GM21619 (cell line): ENCODE results near the gene CLDN7.

Source experiments
- ATAC-seq: cut with Tn5 transposase; IDR thresholded peaks from one replicate; pipeline ENCODE4 v1.9.1; 2021; ENCODE audit not compliant: unreplicated experiment

Gene CLDN7, protein sequence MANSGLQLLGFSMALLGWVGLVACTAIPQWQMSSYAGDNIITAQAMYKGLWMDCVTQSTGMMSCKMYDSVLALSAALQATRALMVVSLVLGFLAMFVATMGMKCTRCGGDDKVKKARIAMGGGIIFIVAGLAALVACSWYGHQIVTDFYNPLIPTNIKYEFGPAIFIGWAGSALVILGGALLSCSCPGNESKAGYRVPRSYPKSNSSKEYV

DNA sequence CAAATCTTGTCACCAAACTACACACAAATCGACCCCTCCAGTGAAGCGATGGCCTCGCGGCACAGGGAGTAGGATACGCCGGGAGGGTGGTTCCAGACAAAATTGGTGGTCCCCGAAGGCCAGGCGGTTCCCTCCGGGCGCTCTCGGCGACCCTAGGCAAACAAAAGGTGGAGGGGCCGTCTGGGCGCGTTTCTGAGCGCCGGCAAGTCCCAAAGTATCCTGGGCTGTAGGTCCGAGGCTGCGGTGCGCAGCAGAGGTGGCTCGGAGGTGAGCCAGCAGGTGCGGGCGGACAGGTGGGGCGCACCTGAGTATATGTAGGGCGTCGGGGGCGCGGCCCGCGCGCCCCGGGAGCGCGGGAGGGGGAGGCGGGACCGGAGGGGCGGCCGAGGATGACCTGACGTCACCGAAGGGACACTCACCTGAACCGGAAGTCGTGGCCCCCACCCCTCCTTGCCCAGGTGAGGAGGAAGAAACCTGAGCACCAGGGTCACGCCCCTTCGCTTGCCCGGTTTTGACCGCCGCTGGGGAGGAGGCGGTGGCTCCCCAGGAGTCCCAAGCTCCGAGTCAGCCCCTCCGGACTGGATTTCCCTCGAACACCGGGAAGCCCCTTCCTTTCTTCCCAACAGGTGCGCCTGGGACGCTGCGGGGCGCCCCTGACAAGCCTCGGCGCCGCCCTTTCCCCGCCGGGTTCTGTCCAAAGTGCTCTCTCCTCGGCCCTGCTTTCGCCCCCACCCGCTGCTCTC, at the start of gene CLDN7:
Gene CLDN7, minus strand, starts transcription at position 287 of the 743 bp plus-strand sequence. CDS start 435 bp downstream, outside the sequence.
- ATAC-seq = no peak

DNA sequence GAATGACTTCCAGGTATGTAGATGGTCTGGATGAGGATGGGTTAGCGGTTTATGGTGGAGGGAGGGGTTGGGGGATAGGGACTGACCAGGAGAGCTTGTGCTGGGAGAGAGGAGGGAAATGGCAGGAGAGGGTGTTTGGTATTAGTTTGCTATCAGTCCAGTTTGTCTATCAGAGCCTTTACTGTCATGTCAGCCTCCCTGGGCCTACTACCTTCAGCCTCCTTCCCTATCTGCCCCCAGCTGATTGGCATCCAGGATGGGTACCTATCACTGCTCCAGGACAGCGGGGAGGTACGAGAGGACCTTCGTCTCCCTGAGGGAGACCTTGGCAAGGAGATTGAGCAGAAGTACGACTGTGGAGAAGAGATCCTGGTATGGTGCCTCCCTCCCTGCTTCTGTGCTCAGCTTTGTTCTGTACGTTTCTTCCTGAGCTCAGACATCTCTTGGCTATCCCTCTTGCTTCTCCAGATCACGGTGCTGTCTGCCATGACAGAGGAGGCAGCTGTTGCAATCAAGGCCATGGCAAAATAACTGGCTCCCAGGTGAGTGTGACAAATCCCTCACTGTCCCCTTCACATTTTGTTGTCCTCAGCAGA, 48.9 kb upstream of the CLDN7 start:
- ATAC-seq = no peak

DNA sequence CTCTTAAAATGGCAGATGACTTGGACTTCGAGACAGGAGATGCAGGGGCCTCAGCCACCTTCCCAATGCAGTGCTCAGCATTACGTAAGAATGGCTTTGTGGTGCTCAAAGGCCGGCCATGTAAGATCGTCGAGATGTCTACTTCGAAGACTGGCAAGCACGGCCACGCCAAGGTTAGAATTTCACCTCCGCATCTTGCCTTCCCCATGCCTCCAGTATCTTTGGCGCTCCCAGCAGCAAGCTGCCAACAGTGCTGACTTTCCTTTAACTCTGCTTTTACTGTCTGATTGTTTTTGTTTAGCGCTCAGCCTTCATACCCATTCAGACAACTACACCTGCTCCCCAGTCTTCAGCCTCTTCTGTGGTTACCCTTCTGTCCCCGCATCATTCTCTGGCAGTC, 47.4 kb upstream of the CLDN7 start:
- no peak for ATAC-seq

DNA sequence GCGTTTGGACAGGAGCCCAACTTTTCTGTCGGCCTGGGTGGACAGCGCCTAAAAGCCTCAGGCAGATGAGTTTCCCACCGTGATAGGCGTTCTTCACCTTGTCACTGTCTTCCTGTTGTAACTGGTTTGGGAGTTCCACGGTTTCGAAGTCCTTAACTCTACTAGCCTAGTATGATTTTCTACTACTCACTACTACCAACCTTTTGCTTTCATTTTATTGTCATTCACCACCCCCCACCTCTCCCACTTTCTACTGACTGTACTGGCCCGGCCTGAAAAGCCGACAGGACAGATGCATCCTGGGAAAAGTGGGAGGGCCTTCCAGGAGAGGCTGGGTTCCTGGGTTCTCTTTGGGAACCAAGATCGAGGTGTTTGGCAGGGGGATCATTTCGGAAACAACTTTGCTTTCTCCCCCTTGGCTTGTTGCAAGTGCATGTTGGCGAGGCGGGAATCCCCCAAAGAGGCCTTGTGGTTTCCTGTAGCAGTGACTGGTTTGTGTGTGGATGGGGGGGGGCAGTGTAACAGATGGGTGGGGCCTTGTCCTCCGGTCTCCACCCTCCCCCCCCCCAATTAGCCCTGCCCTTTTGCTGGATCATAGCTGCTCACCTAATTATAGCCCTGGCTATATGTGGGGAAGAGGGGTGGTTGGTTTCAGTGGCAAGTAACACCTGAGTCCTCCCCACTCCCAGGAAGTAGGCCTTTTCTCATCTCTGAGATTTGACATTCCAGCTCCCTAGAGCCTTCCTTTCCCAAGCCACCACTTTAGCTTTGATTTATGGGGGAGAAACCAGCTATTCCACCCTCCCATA, 46.6 kb upstream of the CLDN7 start:
- no peak for ATAC-seq

DNA sequence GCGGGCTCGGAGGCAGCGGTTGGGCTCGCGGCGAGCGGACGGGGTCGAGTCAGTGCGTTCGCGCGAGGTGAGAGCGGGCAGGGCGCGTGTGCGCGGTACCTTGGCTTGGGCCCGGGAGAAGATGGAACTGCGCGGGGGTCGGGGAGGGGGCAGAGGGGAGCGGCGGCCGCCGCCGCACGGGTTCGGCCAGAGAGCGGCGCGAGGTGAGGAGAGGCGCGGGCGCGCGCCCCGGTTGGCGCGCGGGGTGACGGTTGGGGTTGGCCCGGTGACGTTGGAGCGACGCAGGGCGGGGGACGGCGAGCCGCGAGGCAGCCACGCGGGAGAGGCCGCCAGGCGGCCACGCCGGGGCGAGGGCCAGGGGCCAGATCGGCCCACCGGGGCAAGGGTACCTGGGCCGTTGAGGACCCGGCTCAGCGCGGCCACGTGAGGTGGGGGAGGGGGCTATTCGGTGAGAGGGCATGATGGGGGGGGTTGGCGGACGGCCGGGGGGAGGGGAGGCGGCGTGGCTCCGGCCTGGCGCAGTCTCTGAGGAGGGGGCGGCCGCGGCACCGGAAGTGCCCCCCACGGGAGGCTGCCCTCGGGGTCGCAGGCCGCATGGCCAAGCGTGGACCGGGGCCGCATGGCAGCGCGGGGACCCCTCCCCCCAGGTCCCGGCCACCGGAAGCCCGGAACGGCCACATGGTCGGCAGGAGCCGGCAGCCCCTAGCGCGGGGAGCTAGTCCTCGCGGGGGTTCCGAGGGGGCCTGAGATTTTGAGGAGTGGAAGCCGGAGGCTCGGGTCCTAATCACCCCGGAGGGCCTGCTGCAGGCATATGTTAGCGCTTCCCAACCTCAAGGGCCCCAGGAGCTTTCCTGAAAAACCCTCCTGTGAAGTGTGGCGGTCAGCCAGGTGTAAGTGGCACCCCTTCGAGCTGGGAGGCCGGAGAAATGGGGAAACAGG, 45.7 kb upstream of the CLDN7 start:
- no peak for ATAC-seq

DNA sequence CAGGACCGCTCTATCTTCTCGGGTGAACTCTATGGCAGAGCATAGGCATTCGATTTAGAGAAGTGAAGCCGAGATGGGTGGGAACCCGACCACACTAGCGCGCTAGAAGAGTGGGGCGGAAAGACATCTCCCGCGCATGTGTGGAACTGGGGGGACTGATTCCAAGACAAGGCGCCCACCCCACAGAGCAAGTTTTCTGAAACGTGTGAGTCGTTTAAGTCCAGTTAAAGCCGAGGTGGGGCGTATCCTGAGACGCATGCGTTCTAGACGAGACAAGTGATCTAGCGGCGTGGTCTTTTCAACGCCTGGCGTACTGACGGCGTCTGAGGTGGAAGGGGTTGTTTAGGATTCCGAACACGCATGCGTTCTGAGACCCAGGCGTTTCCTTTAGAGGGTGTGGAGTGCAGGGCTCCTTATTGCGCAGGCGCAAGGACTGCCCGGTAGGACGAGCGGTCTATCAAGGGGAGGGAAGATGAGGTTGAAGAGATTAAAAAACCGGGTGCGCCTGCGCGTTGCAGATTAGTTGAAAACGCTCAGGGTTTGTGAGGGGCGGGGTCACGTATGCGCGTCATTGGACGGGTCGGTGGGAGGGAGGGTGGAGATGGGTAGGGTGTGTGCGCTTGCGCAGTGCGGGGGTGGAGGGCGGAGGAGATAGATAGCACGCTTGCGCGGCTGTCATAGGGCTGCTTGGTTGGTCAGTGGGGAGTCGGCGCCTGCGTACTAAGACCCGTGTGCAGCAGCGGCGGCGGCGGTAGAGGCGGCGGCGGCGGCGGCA, 44.8 kb upstream of the CLDN7 start, which contains the start of gene EIF5A:
Gene EIF5A, plus strand, starts transcription at position 718 of the 775 bp plus-strand sequence. CDS start 2,008 bp downstream, outside the sequence.
- ATAC-seq = peak; percentile 54

DNA sequence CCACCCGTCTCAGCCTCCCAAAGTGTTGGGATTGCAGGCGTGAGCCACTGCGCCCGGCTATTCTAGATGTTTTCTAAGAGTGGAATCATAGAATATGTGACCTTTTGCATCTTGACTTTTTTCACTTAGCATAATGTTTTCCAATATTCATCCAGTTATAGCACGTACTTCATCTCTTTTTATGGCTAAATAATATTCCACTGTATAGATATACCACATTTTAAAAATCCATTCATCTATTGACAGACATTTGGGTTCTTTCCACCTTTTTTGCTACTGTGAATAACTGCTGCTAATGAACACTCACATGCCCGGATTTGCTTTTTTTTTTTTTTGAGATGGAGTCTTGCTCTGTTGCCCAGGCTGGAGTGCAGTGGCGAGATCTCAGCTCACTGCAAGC, 41.9 kb upstream of the CLDN7 start:
- ATAC-seq = no peak

DNA sequence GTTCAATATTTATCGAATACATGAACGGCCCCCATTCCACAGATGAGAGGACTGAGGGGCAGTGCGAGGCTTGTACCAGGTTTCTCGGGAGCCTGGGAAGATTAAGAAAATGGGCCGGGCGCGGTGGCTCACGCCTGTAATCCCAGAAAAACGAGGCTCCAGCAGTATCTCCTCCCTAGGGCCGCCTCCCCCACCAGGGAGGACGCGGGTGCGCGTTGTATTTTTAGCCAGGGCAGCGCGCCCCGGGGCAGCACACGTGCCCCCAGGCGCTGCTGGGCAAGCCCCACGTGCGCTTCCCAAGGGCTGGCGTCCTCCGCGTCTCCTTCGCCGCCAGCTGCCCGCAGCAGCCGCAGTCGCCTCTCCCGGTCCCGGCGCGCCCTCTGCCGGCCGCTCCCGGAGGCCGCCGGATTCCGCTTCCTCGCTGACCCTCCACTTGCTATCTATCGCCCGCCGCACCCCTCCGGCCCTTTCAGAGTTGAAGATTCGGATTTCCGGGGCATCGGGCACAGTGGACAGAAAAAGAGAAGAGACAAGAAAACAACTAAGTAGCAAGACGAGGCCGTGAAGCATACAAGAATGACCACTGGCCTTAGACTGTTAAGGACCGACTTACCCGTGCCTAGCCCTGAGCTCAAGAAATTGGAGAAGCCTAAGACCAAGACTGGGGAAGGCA, 34.0 kb upstream of the CLDN7 start:
- ATAC-seq = no peak

DNA sequence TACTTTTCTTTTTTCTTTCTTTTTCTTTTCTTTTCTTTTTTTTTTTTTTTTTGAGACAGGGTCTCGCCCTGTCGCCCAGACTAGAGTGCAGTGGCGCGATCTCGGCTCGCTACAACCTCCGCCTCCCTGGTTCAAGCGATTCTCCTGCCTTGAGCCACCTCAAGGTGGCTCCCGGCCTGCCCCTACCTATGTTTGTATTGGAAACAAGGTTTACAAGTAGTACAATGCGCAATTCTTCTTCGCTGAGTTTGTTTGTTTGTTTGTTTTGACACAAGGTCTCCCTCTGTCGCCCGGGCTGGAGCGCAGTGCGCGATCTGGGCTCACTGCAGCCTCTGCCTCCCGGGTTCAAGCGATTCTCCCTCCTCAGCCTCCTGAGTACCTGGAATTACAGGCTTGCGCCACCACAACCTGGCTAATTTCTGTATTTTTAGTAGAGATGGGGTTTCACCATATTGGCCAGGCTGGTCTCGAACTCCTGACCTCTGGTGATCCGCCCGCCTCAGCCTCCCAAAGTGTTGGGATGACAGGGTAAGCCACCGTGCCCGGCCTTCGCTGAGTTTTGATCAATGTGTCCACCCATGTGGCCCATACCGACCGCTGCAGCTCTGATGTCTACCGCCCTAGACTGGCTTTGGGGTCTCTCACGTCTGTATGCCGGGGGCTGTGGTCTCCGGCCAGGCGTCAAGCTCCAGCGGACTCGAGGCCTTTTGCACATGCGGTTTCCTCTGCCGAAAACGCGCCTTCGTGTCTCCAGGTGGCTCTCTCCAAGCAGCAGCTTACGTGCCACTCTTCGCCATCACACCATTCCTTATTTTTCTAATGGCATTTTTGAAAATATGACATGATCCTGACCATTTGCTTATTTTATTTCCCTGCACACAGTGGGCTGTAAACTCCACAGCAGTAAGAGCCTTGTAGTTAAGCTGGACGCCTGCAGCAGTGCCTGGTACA, 33.2 kb upstream of the CLDN7 start:
- ATAC-seq = no peak

DNA sequence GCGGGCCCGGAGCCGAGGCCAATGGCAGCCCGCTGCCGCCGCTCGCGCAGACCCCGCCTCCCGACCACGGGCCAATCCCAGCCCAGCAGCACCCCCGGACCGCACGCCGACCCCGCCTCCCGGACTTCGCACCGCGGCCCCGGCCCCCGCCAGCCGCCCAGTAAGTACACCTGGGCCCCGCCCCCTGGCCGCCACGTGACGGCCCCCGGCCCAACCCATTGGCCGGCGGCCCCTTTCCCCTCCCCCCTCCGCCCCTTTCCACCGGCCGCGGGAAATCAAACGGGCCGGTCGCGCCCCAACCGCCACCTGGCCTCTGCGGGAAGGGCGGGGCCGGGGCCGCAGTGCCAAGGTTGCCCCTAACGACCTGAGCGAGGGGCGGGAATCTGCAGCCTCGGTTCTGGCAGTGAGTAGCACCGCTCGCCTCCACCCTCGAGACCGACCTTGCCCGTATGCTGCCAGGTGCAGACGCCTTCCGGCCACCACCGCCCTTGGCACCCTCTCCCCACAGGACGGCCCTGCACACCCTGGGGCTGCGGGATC, 32.4 kb upstream of the CLDN7 start, which contains the start of gene YBX2:
Gene YBX2, minus strand, starts transcription at position 26 of the 540 bp plus-strand sequence. CDS start 139 bp downstream, outside the sequence.
- no peak for ATAC-seq

DNA sequence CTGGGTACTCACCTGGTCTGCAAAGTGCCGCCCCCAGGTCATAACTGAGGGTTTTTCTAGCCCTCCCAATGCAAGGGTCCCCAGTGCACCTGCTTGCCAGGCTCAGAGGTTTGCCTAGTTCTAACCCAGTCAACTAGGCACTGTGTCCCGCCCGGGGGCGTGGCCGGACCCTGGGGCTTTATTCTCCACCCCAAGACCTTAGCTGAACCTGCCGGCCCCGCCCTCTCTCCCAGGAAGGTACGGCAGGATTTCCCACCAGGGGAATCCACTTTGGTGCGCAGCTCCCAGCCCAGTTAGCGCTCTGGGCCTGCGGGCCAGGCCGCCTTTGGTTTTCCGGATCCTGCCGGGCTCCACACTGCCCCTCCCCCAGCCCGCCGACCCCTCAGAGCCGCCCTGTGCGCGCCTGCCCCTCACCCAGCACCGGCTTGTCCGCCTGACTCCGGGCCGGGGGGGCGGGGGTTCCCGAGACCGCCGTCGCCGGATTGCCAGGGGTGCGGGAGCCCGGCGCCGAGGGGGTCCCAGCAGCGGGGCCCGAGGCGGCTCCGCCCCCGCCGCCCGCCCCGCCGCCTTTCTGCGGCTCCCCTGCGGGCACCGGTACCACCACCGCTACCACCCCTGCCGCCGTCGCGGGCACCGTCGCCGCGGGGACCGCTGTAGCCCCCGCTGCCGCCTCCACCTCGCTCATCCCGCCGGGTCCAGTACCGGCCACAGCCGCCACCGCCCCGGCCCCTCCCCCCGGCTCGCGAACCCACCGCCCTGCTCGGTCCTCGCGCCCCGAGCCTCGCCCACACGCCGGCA, 31.7 kb upstream of the CLDN7 start:
- ATAC-seq = no peak

DNA sequence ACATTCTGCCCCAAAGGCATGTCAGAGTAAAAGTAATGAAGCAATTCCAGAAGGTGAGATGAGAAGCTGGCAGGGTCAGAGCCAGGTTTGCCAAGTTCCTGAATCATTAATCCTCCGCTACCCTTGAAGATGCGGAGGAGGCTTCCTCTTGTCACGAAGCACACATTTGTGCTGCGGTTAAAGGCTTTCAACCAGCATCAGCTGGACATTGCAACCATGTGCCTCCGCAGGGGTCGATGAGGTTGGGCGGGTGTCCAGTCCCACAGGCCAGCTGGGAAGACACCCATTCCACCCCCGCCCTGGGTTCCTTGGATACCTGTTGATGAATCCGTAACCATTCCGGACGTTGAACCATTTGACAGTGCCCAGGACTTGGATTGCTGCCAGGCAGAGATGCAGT, 30.9 kb upstream of the CLDN7 start:
- ATAC-seq = no peak

DNA sequence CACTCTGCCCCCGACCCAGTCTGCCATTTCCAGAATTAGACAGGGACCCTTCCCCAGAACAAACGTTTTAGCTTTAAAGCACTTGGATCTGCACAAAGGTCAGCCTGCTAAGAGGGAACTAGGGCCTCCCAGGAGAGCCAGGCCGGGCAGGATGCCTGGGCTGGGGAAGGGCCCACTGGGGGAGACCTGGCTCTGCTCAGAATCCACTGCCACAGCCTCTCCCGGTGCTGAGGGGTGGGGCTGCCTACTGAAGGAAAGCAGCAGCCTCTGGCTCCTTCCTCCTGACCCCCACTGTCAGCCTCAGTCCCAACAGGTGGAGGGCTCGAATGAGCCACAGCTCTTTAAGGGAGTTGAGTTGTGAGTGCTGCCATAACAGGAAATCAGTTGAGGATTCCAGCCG, 30.5 kb upstream of the CLDN7 start:
- ATAC-seq = no peak

DNA sequence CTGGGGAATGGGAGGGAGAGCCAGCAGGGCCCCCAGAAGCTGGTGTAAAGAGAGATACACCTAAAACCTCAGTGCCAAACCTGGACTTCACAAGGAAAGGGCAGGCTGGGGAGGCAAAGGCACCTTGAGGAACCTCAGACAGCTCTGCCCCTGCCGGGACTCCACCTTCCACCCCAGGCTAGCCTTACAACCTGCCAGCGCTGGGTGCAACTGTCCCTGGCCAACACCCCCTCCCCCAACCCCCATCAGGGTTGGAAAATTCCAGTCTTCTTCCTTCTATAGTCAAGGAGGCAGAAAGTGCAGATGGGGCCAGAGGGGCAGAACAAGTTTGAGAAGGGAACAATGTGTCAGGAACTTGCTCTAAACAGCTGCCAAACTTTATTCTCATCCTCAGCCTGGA, 29.9 kb upstream of the CLDN7 start:
- no peak for ATAC-seq

DNA sequence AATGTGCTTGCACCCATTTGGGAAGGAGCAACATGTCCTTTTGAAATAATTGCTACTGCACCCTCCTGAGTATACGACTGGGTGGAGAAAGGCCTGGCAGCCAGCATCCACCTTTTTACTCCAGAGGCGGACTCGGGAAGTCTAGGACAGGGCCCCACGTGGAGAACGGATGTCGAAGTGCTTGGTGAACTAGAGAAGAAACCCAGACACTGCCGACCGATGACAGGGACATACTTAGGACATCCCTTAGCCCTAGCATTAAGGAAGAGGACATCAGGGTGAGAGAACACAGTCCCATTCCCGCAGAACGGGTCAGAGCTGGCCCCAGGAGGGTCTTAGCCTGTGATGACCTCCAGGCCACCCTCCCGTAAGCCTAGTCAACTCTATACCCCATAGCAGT, 28.4 kb upstream of the CLDN7 start:
- no peak for ATAC-seq

DNA sequence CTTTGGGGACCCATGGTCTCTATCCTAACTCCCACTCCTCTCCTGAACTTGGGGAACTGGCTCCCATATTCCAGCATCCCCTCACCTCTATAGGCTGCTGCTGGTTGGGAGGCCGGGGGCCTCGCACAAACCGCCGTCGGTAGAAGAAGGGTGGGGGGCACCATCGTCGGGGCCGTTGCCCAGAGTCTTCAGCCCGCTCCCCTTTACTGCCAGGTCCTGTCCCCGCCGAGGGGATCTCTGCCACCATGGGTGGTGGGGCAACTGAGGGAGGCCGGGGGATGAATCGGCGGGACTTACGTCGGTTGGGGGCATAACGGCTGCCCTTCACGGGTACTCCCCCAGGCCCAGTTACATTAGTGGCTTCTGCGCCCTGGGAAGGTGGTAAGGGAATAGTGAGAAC, 27.9 kb upstream of the CLDN7 start:
- no peak for ATAC-seq
